CD4-positive, alpha-beta T cell treated with Interleukin-17A for 4 hours (primary cell): ENCODE results near the gene KIAA2012.
A peak's percentile ranks its signal among the peaks of the same experiment; 100 is the strongest.

Experiments
- DNase-seq: peaks from one replicate; pipeline ENCODE4 v3.0.0-alpha.2; 2020; ENCODE audit warnings: mixed read lengths

KIAA2012 gene

GRCh38 chr2:202088777-202089176 is 15.7 kb downstream of the KIAA2012 start:
- DNase-seq, result no peak

GRCh38 chr2:202090530-202090929 is 17.5 kb downstream of the KIAA2012 start:
- DNase-seq, result no peak

- DNase-seq, result no peak
Measured at GRCh38 chr2:202091476-202091875, 18.4 kb downstream of the KIAA2012 start.

- no peak for DNase-seq
Measured at GRCh38 chr2:202094426-202094986, 21.5 kb downstream of the KIAA2012 start.

- DNase-seq, result no peak
Measured at GRCh38 chr2:202095235-202095634, 22.2 kb downstream of the KIAA2012 start.

- no peak for DNase-seq
Measured at GRCh38 chr2:202096736-202097135, 23.7 kb downstream of the KIAA2012 start.

- no peak for DNase-seq
Measured at GRCh38 chr2:202098291-202098690, 25.2 kb downstream of the KIAA2012 start.

GRCh38 chr2:202099515-202099914 is 26.5 kb downstream of the KIAA2012 start:
- no peak for DNase-seq

GRCh38 chr2:202100176-202100575 is 27.1 kb downstream of the KIAA2012 start:
- no peak for DNase-seq

- no peak for DNase-seq
Measured at GRCh38 chr2:202101026-202101579, 28.0 kb downstream of the KIAA2012 start.

GRCh38 chr2:202102425-202103000 is 29.5 kb downstream of the KIAA2012 start:
- DNase-seq, result no peak

GRCh38 chr2:202104286-202104870 is 31.3 kb downstream of the KIAA2012 start:
- DNase-seq, result peak; percentile 10

GRCh38 chr2:202105025-202105424 is 32.0 kb downstream of the KIAA2012 start:
- DNase-seq, result no peak

GRCh38 chr2:202108345-202108744 is 35.3 kb downstream of the KIAA2012 start:
- no peak for DNase-seq

GRCh38 chr2:202109139-202109736 is 36.2 kb downstream of the KIAA2012 start:
- no peak for DNase-seq

- DNase-seq, result no peak
Measured at GRCh38 chr2:202109737-202110184, 36.7 kb downstream of the KIAA2012 start.

- DNase-seq, result no peak
Measured at GRCh38 chr2:202110491-202110890, 37.4 kb downstream of the KIAA2012 start.

- no peak for DNase-seq
Measured at GRCh38 chr2:202112041-202112440, 39.0 kb downstream of the KIAA2012 start.

GRCh38 chr2:202113571-202114142 is 40.6 kb downstream of the KIAA2012 start:
- no peak for DNase-seq

GRCh38 chr2:202114291-202114690 is 41.2 kb downstream of the KIAA2012 start:
- DNase-seq, result no peak

- DNase-seq, result no peak
Measured at GRCh38 chr2:202114795-202115194, 41.7 kb downstream of the KIAA2012 start.

GRCh38 chr2:202115479-202115971 is 42.5 kb downstream of the KIAA2012 start:
- DNase-seq, result no peak

- DNase-seq, result no peak
Measured at GRCh38 chr2:202116691-202117090, 43.6 kb downstream of the KIAA2012 start.
